Neural progenitor cell (in vitro differentiated cells): ENCODE measurements around the gene FHL1. TPM values are rescaled to one million over a fixed set of nuclear protein-coding genes. Genes with fewer than 3 reads are reported as not detected.
"Not testable (repeated sequence)": the region's sequence is repeated elsewhere in the genome, so short reads cannot be mapped to it uniquely, and the experiment has no call there.

Experiments
- DNase-seq: peaks from one replicate; pipeline ENCODE4 v3.0.0-alpha.2; 2016; ENCODE audit warnings: low spot score
- H2AFZ ChIP-seq: fragments of 200-600 bp; sonication (generic); replicated peaks from 2 replicates; pipeline ENCODE4 v1.6.1; 2016; ENCODE audit warnings: antibody characterized with exemption
- H3F3A ChIP-seq: fragments of 200-600 bp; sonication (generic); 2 replicates; pipeline ENCODE4 v1.6.1; 2016; ENCODE audit warnings: antibody characterized with exemption, low read depth
- H3K27ac ChIP-seq: fragments of 200-600 bp; sonication (generic); 2 replicates; pipeline ENCODE4 v1.5.1; 2016; ENCODE audit warnings: mild to moderate bottlenecking
- H3K27me3 ChIP-seq: fragments of 200-600 bp; sonication (generic); 2 replicates; pipeline ENCODE4 v1.6.1; 2016; ENCODE audit warnings: mild to moderate bottlenecking, moderate library complexity
- H3K36me3 ChIP-seq: fragments of 200-600 bp; sonication (generic); 2 replicates; pipeline ENCODE4 v1.5.1; 2016
- H3K4me1 ChIP-seq: fragments of 200-600 bp; sonication (generic); 2 replicates; pipeline ENCODE4 v1.6.1; 2016; ENCODE audit warnings: mixed run types
- H3K4me2 ChIP-seq: fragments of 200-600 bp; sonication (generic); 2 replicates; pipeline ENCODE4 v1.6.1; 2016
- H3K4me3 ChIP-seq: fragments of 200-600 bp; sonication (generic); 2 replicates; pipeline ENCODE4 v1.5.1; 2016
- H3K79me2 ChIP-seq: fragments of 200-600 bp; sonication (generic); 2 replicates; pipeline ENCODE4 v1.6.1; 2016; ENCODE audit warnings: low read depth
- H3K9ac ChIP-seq: fragments of 200-600 bp; sonication (generic); 2 replicates; pipeline ENCODE4 v1.6.1; 2016
- H3K9me3 ChIP-seq: fragments of 200-600 bp; sonication (generic); 2 replicates; pipeline ENCODE4 v1.5.1; 2016; ENCODE audit warnings: low read depth
- H4K20me1 ChIP-seq: fragments of 200-600 bp; sonication (generic); 2 replicates; pipeline ENCODE4 v1.6.1; 2016; ENCODE audit warnings: low read depth
- H3K27ac Mint-ChIP-seq: 3 replicates; pipeline ENCODE4 v1.8.0; 2021; ENCODE audit warnings: mixed read lengths
- H3K27me3 Mint-ChIP-seq: 2 replicates; pipeline ENCODE4 v1.8.0; 2022; ENCODE audit warnings: low read depth, mild to moderate bottlenecking, inconsistent platforms, moderate library complexity, mixed read lengths; ENCODE audit not compliant: insufficient read depth
- H3K36me3 Mint-ChIP-seq: 3 replicates; pipeline ENCODE4 v1.8.0; 2021; ENCODE audit warnings: mixed read lengths
- H3K4me1 Mint-ChIP-seq: 3 replicates; pipeline ENCODE4 v1.8.0; 2021; ENCODE audit warnings: mixed read lengths
- H3K4me3 Mint-ChIP-seq: 3 replicates; pipeline ENCODE4 v1.8.0; 2021; ENCODE audit warnings: mild to moderate bottlenecking, moderate library complexity, mixed read lengths
- H3K9me3 Mint-ChIP-seq: 3 replicates; pipeline ENCODE4 v1.8.0; 2020; ENCODE audit warnings: mixed read lengths
- CTCF ChIP-seq: fragments of 200-600 bp; sonication (generic); IDR thresholded peaks from 2 replicates; pipeline ENCODE4 v1.5.1; 2017; ENCODE audit warnings: antibody characterized with exemption, mild to moderate bottlenecking
- EZH2 ChIP-seq: fragments of 200-600 bp; sonication (generic); IDR thresholded peaks from 2 replicates; pipeline ENCODE4 v1.6.1; 2017; ENCODE audit warnings: antibody characterized with exemption, mild to moderate bottlenecking, moderate library complexity
- EZH2phosphoT487 ChIP-seq: fragments of 200-600 bp; sonication (generic); IDR thresholded peaks from 2 replicates; pipeline ENCODE4 v1.6.1; 2017; ENCODE audit warnings: antibody characterized with exemption
- total RNA-seq: library from RNA; depleted of rRNA; stranded (reverse); fragments of >200 nt; gene quantifications from 2 replicates; pipeline ENCODE4 v1.2.3, GENCODE V29; 2015; ENCODE audit warnings: low replicate concordance

The FHL1 gene
- total RNA-seq, 1 donor from 2014 or later = 67.6 TPM

- H2AFZ ChIP-seq = no peak overlapping the region
- peaks cover 6% of the 10 kb centered on the region for H3K27me3 Mint-ChIP-seq
- no peak for DNase-seq
- H3K4me1 Mint-ChIP-seq = no peaks in the 10 kb centered on the region
- no peaks in the 10 kb centered on the region for H3K36me3 Mint-ChIP-seq
- no peak overlapping the region for H3K4me3 ChIP-seq
- TF ChIP-seq CTCF = no peak
- TF ChIP-seq EZH2 = no peak
- TF ChIP-seq EZH2phosphoT487 = no peak
- no peaks in the 10 kb centered on the region for H4K20me1 ChIP-seq
- H3K79me2 ChIP-seq = no peaks in the 10 kb centered on the region
- no peaks in the 10 kb centered on the region for H3K27me3 ChIP-seq
- peaks cover 8% of the 10 kb centered on the region for H3K9me3 ChIP-seq
- no peak overlapping the region for H3K27ac Mint-ChIP-seq
- no peaks in the 10 kb centered on the region for H3K4me1 ChIP-seq
- H3F3A ChIP-seq = no peaks in the 10 kb centered on the region
- H3K4me2 ChIP-seq = no peak overlapping the region
- no peak overlapping the region for H3K27ac ChIP-seq
- H3K9ac ChIP-seq = no peak overlapping the region
- no peaks in the 10 kb centered on the region for H3K36me3 ChIP-seq
- H3K4me3 Mint-ChIP-seq = no peak overlapping the region
- H3K9me3 Mint-ChIP-seq = peaks cover 25% of the 10 kb centered on the region
These were observed 40.3 kb upstream of the FHL1 start for GRCh38 chrX:136106920-136107528.

- not testable (repeated sequence) for H3K27me3 Mint-ChIP-seq, H4K20me1 ChIP-seq, H3K79me2 ChIP-seq, H3K27me3 ChIP-seq, H3K4me1 ChIP-seq, H3K9ac ChIP-seq, H3K9me3 ChIP-seq, H3K4me1 Mint-ChIP-seq, H2AFZ ChIP-seq, H3K4me3 ChIP-seq, H3F3A ChIP-seq, H3K27ac ChIP-seq, H3K36me3 ChIP-seq, H3K4me3 Mint-ChIP-seq, DNase-seq, H3K4me2 ChIP-seq, H3K27ac Mint-ChIP-seq, H3K36me3 Mint-ChIP-seq
- H3K9me3 Mint-ChIP-seq = peaks cover 25% of the 10 kb centered on the region
These were observed 38.4 kb upstream of the FHL1 start for GRCh38 chrX:136108905-136109304.

- no peak for DNase-seq
- Histone ChIP-seq H4K20me1 (no peaks in the 10 kb centered on the region), H3K9ac (no peak overlapping the region), H3K4me1 (no peaks in the 10 kb centered on the region), H3K79me2 (no peaks in the 10 kb centered on the region), H2AFZ (no peak overlapping the region), H3K4me2 (no peak overlapping the region), H3K27ac (no peak overlapping the region), H3K9me3 (peaks cover 8% of the 10 kb centered on the region), H3F3A (no peaks in the 10 kb centered on the region), H3K36me3 (no peaks in the 10 kb centered on the region), H3K4me3 (no peak overlapping the region), H3K27me3 (no peaks in the 10 kb centered on the region)
- Mint-ChIP-seq H3K27ac (no peak overlapping the region), H3K27me3 (no peaks in the 10 kb centered on the region), H3K4me3 (no peak overlapping the region), H3K9me3 (peaks cover 15% of the 10 kb centered on the region), H3K36me3 (no peaks in the 10 kb centered on the region), H3K4me1 (no peaks in the 10 kb centered on the region)
- TF ChIP-seq CTCF = no peak
- no peak for TF ChIP-seq EZH2
- TF ChIP-seq EZH2phosphoT487 = no peak
These were observed 35.0 kb upstream of the FHL1 start for GRCh38 chrX:136112286-136112685.

GRCh38 chrX:136112778-136113177, 34.6 kb upstream of the FHL1 start:
- no peaks in the 10 kb centered on the region for H3K4me1 Mint-ChIP-seq
- H3K4me3 ChIP-seq = no peak overlapping the region
- H2AFZ ChIP-seq = no peak overlapping the region
- H3K4me2 ChIP-seq = no peak overlapping the region
- no peaks in the 10 kb centered on the region for H3F3A ChIP-seq
- no peaks in the 10 kb centered on the region for H3K27me3 ChIP-seq
- no peak overlapping the region for H3K4me3 Mint-ChIP-seq
- H3K4me1 ChIP-seq = no peaks in the 10 kb centered on the region
- peaks cover 8% of the 10 kb centered on the region for H3K9me3 ChIP-seq
- no peaks in the 10 kb centered on the region for H3K79me2 ChIP-seq
- H3K9me3 Mint-ChIP-seq = peaks cover 15% of the 10 kb centered on the region
- H3K27me3 Mint-ChIP-seq = no peaks in the 10 kb centered on the region
- no peaks in the 10 kb centered on the region for H4K20me1 ChIP-seq
- no peak for DNase-seq
- H3K27ac ChIP-seq = no peak overlapping the region
- H3K36me3 Mint-ChIP-seq = no peaks in the 10 kb centered on the region
- TF ChIP-seq EZH2 (no peak), CTCF (no peak), EZH2phosphoT487 (no peak)
- no peak overlapping the region for H3K27ac Mint-ChIP-seq
- no peaks in the 10 kb centered on the region for H3K36me3 ChIP-seq
- H3K9ac ChIP-seq = no peak overlapping the region
